Spinal cord (tissue), 10 donors: ENCODE results near the gene DNAH6. TPM values are rescaled to one million over a fixed set of nuclear protein-coding genes. Genes with fewer than 3 reads are reported as not detected.

Experiments used
- DNase-seq, 6 donors: peaks; one replicate each; pipeline versions ENCODE4 v3.0.0 to v3.0.0-alpha.2; 2013 to 2015; ENCODE audit warnings: low spot score in 6 of 6, low read depth in 4 of 6
- H3K27ac ChIP-seq: one replicate; pipeline ENCODE4 v1.5.1; 2013; ENCODE audit warnings: low read depth, low read length, control low read depth
- H3K27me3 ChIP-seq: one replicate; pipeline ENCODE4 v1.6.1; 2013; ENCODE audit warnings: low read length; ENCODE audit not compliant: control insufficient read depth, insufficient read depth
- H3K36me3 ChIP-seq: one replicate; pipeline ENCODE4 v1.6.1; 2013; ENCODE audit warnings: low read length; ENCODE audit not compliant: control insufficient read depth, insufficient read depth
- H3K4me1 ChIP-seq: one replicate; pipeline ENCODE4 v1.6.1; 2013; ENCODE audit warnings: low read length; ENCODE audit not compliant: control insufficient read depth, insufficient read depth
- H3K4me3 ChIP-seq: one replicate; pipeline ENCODE4 v1.5.1; 2013; ENCODE audit warnings: low read depth, low read length, control low read depth
- H3K9me3 ChIP-seq: one replicate; pipeline ENCODE4 v1.6.1; 2013; ENCODE audit warnings: low read length; ENCODE audit not compliant: control insufficient read depth, insufficient read depth
- WGBS: methylation state at CpG from one replicate; pipeline ENCODE4 v1.1.5; 2013; ENCODE audit warnings: missing lambda C conversion rate; ENCODE audit not compliant: insufficient coverage; 5-methylcytosine and 5-hydroxymethylcytosine counted together
- polyA plus RNA-seq, 2 donors: library from polyadenylated mRNA; unstranded; fragments of 120-200 nt; gene quantifications; one replicate each; pipeline ENCODE4 v1.2.1, GENCODE V29; 2013; ENCODE audit not compliant: insufficient read length in 2 of 2
- total RNA-seq, 2 donors: library from RNA; depleted of rRNA in 1 of 2; stranded (reverse); fragments of 120-200 nt in 1 of 2; fragments of >200 nt in 1 of 2; gene quantifications; one replicate each; pipeline versions ENCODE4 v1.2.3 to v1.2.4, GENCODE V29; 2013 to 2014
- donor health status: healthy.

Gene DNAH6
- total and polyA plus RNA-seq, 4 donors, result 1.6 to 7.8 (median 4.7) TPM

DNA sequence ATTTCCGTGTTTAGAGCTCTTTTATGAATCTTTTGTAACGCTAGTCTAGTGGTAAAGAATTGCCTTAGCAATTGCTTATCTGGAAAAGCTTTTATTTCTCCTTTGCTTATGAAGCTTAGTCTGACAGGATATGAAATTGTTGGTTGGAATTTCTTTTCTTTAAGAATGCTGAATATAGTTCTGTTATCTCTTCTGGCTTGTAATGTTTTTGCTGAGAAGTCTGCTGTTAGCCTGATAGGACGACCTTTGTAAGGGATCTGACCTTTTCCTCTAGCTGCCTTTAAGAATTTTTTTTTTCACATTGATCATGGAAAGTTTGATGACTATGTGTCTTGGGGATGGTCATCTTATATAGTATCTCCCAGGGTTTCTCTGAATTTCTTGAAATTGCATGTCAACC lies 263.5 kb downstream of the DNAH6 start:
- H3K4me1 ChIP-seq, result no peaks in the 10 kb centered on the region
- H3K27me3 ChIP-seq, result no peaks in the 10 kb centered on the region
- no peak overlapping the region for H3K4me3 ChIP-seq
- no peak overlapping the region for H3K27ac ChIP-seq
- no peak for DNase-seq
- WGBS, result 100% methylated on average over 2 of the region's 3 CpGs
- no peaks in the 10 kb centered on the region for H3K36me3 ChIP-seq
- H3K9me3 ChIP-seq, result peaks cover 2% of the 10 kb centered on the region

DNA sequence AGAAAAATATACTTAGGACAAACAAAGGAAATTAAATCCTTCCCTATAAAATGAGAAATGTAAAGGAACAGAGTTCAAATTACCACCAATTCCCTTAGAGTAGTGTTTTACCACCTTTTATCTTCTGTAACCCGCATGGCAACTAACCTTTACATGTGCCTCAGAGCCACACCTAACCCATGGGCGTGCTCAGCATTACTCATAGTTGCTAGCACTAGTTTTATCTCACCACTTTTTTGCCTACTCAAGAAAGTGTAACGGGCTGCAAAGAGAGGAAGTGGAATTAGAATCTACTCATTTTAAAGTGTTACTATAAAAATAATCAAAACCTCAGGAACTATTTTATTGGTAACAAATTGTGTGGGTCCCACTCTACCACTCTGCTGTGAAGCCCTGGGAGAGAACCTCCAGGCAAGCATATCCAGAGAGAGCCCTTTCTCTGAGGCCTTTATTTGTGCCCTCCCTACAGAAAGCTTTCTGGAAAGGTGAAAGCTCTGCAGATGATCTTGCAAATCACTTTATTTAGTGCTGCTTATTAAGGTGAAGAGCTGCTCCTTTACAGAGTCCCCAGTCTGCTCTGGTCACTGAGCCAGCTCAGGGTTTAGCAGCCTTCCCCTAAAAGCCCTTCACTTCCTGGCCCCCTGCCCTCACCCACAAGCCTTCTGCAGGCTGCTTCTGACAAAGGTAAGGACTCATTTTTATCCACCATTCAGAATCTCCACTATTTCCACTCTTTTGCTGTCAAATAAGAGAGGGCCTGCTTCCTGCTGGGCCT lies 265.8 kb downstream of the DNAH6 start:
- DNase-seq, result no peak
- Histone ChIP-seq H3K27ac (no peak overlapping the region), H3K27me3 (no peaks in the 10 kb centered on the region), H3K4me1 (no peaks in the 10 kb centered on the region), H3K9me3 (no peaks in the 10 kb centered on the region), H3K4me3 (no peak overlapping the region), H3K36me3 (no peaks in the 10 kb centered on the region)
- WGBS, result no CpG with 5 or more reads among the region's 3 CpGs

DNA sequence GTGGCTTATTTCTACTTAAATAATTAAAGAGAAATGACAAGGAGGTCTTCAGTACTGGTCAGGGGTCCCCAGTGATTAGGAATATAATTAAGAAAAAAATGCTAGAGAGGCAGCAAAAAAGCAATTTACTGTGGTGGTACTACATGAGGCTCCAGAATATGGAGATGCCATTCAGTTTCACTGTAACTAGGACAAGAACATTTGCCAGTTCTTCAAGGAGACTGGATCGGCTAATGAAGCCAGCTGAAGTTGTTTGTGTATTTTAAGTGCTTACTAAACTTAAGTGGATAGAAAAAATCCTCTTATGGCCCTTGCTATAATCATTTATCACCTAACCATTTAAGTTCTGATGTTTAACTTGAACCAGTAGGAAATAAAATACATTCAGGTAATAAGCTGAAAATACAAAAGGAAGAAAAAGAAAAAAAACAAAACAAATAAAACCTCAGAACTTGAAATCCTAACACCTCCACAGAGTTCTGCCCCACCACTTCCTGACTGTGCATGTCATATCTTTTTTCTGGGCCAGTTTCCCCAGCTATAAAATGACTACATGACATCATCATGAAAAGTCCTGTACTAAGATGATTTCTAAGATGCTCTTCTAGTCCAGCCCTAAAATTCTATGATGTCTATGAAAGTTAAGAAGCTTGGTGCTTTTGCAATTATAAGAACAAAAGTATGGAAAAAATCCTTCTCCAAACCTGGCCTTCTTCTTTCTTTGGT lies 266.6 kb downstream of the DNAH6 start:
- H3K27ac ChIP-seq, result no peak overlapping the region
- DNase-seq, result peak in 1 of 6 donors; percentile 11
- no peaks in the 10 kb centered on the region for H3K9me3 ChIP-seq
- no CpG with 5 or more reads among the region's 1 CpG for WGBS
- no peak overlapping the region for H3K4me3 ChIP-seq
- no peaks in the 10 kb centered on the region for H3K27me3 ChIP-seq
- no peaks in the 10 kb centered on the region for H3K4me1 ChIP-seq
- H3K36me3 ChIP-seq, result no peaks in the 10 kb centered on the region

DNA sequence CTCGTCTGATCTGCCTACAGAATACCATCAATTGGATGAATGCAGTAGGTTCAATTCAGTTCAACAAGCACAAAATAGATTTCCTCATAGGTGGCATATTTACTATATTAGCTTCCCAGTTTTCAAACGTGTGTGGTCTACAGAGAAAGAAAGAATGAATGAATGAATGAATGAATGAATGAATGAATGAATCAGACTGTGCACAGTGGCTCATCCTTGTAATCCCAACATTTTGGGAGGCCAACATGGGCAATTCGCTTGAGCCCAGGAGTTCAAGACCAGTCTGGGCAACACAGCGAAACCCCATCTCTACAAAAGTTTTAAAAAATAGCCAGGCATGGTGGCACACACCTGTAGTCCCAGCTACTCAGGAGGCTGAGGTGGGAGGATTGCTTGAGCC lies 269.7 kb downstream of the DNAH6 start:
- 100% methylated on average over 1 of the region's 4 CpGs for WGBS
- no peak overlapping the region for H3K27ac ChIP-seq
- no peak overlapping the region for H3K4me3 ChIP-seq
- no peaks in the 10 kb centered on the region for H3K36me3 ChIP-seq
- no peaks in the 10 kb centered on the region for H3K9me3 ChIP-seq
- DNase-seq, result no peak
- no peaks in the 10 kb centered on the region for H3K4me1 ChIP-seq
- no peaks in the 10 kb centered on the region for H3K27me3 ChIP-seq

DNA sequence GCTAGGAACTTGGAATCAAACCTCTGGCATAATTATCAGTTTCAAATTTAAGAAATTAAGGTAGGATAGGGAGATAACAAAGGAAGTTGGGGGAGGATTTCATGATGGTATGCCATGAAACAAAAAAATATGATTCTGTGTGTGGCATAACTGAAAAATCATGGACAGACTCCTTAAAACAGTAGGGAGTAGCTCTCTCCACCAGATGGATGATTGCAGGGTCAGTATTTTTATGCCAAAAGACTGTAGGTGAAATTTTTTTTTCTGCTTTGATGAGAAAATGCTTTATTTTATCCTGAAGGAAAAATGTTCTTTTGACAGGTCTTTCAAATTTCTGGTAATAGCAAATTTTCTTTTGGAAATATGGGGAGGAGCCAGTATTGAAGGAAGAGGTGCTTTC lies 270.3 kb downstream of the DNAH6 start:
- Histone ChIP-seq H3K4me1 (no peaks in the 10 kb centered on the region), H3K36me3 (no peaks in the 10 kb centered on the region), H3K9me3 (no peaks in the 10 kb centered on the region), H3K27me3 (no peaks in the 10 kb centered on the region), H3K4me3 (no peak overlapping the region), H3K27ac (no peak overlapping the region)
- DNase-seq, result no peak

DNA sequence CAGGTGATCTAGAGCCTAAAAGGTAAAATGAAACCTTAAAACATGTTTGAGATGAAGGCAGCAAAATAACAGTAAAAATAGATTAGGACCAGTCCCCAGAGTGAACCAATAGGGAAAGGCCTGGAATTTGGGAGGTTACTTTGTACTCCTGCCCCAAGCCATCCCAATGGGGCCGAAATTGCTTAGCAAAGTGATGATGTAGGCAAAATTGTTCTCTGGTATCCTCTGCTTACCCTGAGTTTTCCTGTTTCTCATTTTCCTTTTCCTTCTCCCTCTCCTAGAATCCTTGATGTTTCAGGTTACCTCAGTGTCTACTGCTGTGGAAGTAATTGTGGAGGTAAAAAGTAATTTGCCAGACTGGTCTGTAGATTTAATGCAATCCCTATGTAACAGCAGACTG lies 271.7 kb downstream of the DNAH6 start:
- DNase-seq, result no peak
- no CpG with 5 or more reads among the region's 1 CpG for WGBS
- Histone ChIP-seq H3K27me3 (no peaks in the 10 kb centered on the region), H3K4me3 (no peak overlapping the region), H3K9me3 (no peaks in the 10 kb centered on the region), H3K4me1 (no peaks in the 10 kb centered on the region), H3K36me3 (no peaks in the 10 kb centered on the region), H3K27ac (no peak overlapping the region)

DNA sequence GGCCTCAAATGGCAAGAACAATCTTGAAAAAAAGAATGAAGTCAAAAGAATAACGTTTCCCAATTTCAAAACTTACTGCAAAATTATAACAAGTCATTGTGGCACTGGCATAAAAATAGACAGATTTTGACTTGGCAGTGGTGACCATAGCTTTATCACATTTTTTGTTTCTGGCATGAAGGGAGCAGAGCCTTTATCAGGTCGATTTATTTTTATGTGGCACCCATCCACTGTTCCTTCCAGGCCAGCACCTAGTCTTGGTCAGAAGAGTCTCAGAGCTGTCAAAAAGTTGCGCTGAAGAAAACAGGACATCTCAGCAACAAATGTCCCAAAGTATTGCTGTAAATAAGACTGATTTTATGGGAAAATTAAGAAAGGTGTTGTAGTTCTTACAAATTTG lies 272.2 kb downstream of the DNAH6 start:
- DNase-seq, result no peak
- Histone ChIP-seq H3K36me3 (no peaks in the 10 kb centered on the region), H3K27me3 (no peaks in the 10 kb centered on the region), H3K27ac (no peak overlapping the region), H3K4me1 (no peaks in the 10 kb centered on the region), H3K4me3 (no peak overlapping the region), H3K9me3 (no peaks in the 10 kb centered on the region)
- no CpG with 5 or more reads among the region's 3 CpGs for WGBS

DNA sequence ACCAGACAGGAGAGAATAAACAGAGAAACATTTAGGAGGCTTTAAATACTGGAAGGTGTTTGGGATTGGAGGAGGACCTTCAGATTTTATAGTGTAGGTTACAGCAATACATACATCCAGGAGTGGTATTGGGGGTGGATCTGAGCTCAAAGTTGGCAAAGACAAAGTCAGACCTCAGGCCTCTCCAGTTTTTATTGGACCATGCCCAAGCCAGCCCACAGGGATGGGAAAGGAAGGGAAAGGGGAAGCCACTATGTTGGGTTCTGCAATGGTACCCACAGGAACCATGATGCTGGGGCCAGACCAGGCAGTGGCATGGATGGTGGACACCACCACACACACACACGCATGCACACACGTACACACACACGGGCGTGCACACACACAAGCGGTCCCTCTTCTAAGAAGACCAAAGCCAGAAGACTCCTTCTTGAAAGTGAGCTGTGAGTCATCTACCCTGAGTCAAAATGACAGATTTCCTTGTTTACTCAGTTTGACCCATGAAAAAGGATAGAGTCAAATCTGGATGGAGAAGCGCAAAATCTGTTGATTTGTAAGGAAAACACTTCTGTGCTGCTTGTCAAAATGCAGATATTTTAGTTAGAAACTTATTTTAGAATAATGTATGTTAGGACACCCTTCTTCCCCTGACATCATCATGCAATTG lies 276.7 kb downstream of the DNAH6 start:
- H3K27me3 ChIP-seq, result no peaks in the 10 kb centered on the region
- no peaks in the 10 kb centered on the region for H3K4me1 ChIP-seq
- no peak for DNase-seq
- no peaks in the 10 kb centered on the region for H3K36me3 ChIP-seq
- no peaks in the 10 kb centered on the region for H3K9me3 ChIP-seq
- 100% methylated on average over 1 of the region's 6 CpGs for WGBS
- H3K27ac ChIP-seq, result no peak overlapping the region
- no peak overlapping the region for H3K4me3 ChIP-seq

DNA sequence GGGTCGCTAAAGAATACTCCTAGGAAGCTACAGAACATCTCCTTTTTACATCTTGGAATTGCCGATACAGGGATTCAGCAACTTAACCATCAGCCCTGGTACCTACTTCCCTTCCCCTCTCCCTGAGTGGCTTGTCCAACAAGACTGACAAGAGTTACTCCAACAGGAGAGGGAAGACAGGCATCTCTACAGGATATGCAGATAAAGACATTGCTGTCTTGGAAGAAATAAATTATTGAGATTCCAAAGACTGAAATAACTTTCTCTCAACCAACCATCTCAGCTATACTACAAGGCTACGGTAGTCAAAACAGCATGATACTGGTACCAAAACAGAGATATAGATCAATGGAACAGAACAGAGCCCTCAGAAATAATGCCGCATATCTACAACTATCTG lies 277.3 kb downstream of the DNAH6 start:
- DNase-seq, result no peak
- Histone ChIP-seq H3K27ac (no peak overlapping the region), H3K4me3 (no peak overlapping the region), H3K36me3 (peaks cover 6% of the 10 kb centered on the region), H3K9me3 (no peaks in the 10 kb centered on the region), H3K4me1 (no peaks in the 10 kb centered on the region), H3K27me3 (no peaks in the 10 kb centered on the region)
- 67% methylated on average over 2 of the region's 4 CpGs for WGBS

DNA sequence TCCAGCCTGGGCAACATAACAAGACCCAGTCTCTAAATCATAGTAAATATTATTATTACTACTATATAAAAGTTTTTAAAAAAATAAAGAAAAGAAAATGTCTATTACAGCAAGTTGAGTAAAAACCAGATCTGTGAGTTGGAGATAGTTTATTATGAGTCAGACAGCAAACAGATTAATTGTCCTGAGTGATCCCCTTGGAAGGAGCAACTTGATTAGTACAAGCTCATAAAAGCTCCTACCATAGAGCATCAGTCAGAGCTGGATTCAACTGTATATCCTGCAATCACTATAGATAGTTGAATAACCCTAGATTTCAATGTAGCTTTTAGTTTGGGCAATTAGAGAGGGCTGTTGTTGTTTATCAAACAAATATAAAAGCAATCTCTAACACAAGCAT lies 280.5 kb downstream of the DNAH6 start:
- H3K27ac ChIP-seq, result no peak overlapping the region

More for the DNA sequence above, 280.5 kb downstream of the DNAH6 start:
- Histone ChIP-seq H3K4me1 (no peaks in the 10 kb centered on the region), H3K27me3 (no peaks in the 10 kb centered on the region), H3K9me3 (no peaks in the 10 kb centered on the region), H3K36me3 (peaks cover 8% of the 10 kb centered on the region), H3K4me3 (no peak overlapping the region)
- no peak for DNase-seq
